Epithelial cell of prostate (primary cell): ENCODE measurements around the gene C17orf100.

ENCODE experiments used
- DNase-seq: peaks from one replicate; pipeline ENCODE4 v3.0.0-alpha.2; 2011; ENCODE audit warnings: low read depth, low spot score
- H3K27ac ChIP-seq: fragments of 450-650 bp; 2 replicates; pipeline ENCODE4 v1.5.1; 2017; ENCODE audit warnings: mild to moderate bottlenecking

C17orf100 gene

DNA sequence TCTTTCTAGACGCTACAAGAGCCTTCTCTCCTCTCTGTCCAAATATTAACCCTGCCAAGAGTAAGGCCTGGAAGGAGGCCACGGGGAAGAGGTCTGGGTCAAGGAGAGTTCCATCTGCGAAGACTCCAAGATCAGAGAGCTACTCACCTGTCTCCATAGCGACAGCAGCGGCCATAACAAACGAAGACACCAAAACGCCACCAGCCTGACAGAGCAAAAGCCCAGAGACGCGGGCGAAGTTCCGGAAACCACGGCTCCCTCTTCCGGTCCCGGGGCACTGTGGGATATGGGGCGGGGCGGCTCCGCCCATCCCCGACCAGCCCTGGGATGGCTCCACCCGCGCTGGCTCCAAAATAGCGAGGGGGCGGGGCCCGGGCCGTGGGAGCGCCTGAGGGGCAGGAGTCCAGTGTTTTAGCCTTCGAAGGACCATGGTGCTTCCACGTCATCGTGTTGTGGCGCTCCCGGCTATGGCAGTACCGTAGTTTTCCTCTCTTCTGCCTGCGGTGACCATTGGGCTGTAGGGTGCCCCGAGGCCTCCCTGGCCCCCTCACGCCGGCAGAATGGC, at the start of gene C17orf100, which contains the start of gene MED31:
TSS of gene C17orf100 (plus strand) at position 409 of the 565 bp plus-strand sequence. CDS start at position 561, 152 bp downstream.
TSS of gene MED31 (minus strand) at position 252 of the 565 bp plus-strand sequence. CDS start at position 175, 77 bp downstream.
- peak within 1 kb of the TSS; percentile 83 for H3K27ac ChIP-seq
- DNase-seq = peak; percentile 53

DNA sequence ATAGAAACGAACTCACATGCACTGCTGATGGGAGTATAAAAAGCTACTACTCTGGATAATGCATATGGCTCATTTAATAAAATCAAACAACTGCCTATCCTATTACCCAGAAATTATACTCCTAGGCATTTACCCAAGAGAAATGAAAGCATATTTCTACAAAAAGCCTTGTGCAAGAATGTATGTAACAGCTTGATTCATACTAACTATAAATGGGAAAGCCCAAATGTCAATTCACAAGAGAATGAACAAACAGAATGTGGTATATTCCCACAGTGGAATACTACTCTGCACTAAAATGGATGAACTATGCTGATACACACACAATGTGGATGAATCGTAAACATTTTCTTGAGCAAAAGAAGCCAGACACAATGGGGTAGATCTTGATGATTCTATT, 49.4 kb upstream of the C17orf100 start:
- DNase-seq = no peak
- no peak overlapping the region for H3K27ac ChIP-seq

DNA sequence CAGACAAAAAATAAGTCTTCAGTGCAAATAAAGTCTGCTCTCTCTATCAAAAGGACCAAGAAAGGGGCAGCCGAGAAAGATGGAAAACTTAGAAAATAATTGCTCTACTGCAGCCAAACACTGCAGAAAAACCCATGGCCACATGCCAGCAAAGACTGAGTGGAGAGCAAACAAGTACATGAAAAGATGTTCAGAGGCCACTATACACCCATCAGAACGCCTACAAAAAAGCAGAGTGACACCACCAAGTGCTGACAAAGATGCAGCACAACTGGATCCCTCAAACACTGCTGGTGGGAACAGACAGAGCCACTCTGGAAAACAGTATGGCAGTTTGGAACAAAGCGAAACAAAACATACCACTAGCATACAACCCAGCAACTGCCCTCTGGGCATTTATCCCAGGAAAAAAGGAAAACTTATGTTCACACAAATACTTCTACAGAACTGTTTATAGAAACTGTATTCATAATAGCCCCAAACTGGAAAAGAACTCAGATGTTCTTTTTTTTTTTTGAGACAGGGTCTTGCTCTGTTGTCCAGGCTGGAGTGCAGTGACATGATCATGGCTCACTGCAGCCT, 47.7 kb upstream of the C17orf100 start:
- H3K27ac ChIP-seq = no peak overlapping the region
- no peak for DNase-seq

- DNase-seq = no peak
- no peak overlapping the region for H3K27ac ChIP-seq
These were observed 46.4 kb upstream of the C17orf100 start for GRCh38 chr17:6605142-6605541.

GRCh38 chr17:6608321-6608720, 43.2 kb upstream of the C17orf100 start:
- peak overlapping the region; percentile 12 for H3K27ac ChIP-seq
- DNase-seq = no peak

- H3K27ac ChIP-seq = no peak overlapping the region
- DNase-seq = no peak
These were observed 41.6 kb upstream of the C17orf100 start for GRCh38 chr17:6610011-6610410.

DNA sequence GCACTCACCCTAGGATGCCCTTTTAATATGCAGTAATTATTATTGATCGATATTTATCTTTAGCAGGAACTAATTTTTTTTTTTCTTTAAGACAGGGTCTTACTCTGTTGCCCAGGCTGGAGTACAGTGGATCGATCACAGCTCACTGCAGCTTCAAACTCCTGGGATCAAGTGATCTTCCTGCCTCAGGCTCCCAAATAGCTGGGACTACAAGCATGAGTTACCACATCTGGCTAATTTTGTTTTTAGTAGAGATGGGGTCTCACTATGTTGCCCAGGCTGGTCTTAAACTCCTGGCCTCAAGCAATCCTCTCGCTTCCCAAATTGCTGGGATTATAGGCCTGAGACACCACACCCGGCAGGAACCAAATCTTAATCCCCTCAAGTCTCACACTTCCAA, 40.3 kb upstream of the C17orf100 start:
- no peak for DNase-seq
- no peak overlapping the region for H3K27ac ChIP-seq

GRCh38 chr17:6623941-6624340, 27.6 kb upstream of the C17orf100 start:
- no peak overlapping the region for H3K27ac ChIP-seq
- DNase-seq = no peak

DNA sequence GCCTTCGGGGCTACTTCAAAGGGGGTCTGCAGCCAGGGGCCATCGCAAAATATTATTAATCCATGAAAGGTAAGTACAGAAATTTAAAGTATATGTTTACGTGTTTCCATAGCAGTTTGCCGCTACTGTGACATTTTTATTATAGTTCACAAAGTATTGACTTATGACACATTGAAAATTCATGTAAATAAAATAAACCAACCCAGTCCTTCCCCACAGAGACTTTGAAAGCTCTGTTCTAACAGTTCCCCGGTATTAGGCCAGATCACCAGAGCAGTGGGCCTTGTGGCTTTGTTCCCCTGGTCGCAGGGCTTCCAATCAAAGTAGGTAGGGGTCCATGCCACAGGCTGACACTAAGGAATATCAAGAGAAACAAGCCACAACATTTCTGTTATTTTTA, 24.9 kb upstream of the C17orf100 start:
- no peak for DNase-seq
- H3K27ac ChIP-seq = no peak overlapping the region

GRCh38 chr17:6627019-6627418, 24.5 kb upstream of the C17orf100 start:
- DNase-seq = no peak
- no peak overlapping the region for H3K27ac ChIP-seq

GRCh38 chr17:6630390-6630789, 21.2 kb upstream of the C17orf100 start:
- no peak overlapping the region for H3K27ac ChIP-seq
- no peak for DNase-seq

DNA sequence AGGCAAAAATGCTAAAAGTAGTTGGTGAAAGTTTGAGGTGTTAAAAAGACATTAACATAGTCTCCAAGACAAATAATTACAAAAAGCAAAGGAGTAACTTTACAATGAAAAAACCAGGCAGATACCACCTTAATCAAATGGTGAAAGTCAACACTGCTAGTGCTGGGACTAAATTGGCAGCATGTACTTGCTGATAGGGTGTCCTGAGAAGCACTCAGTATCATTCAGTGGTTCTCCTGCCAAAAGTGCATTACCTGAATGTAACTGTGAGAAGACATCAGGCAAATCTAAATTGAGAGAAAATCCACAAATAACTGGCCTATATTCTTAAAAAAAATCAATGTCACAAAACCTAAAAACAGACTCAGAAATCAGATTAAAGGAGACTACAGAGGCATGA, 19.0 kb upstream of the C17orf100 start:
- no peak overlapping the region for H3K27ac ChIP-seq
- DNase-seq = no peak

GRCh38 chr17:6633263-6633662, 18.3 kb upstream of the C17orf100 start:
- DNase-seq = no peak
- no peak overlapping the region for H3K27ac ChIP-seq

- no peak overlapping the region for H3K27ac ChIP-seq
- no peak for DNase-seq
These were observed 15.5 kb upstream of the C17orf100 start for GRCh38 chr17:6636105-6636504.

- no peak overlapping the region for H3K27ac ChIP-seq
- no peak for DNase-seq
These were observed 14.7 kb upstream of the C17orf100 start for GRCh38 chr17:6636616-6637457.

DNA sequence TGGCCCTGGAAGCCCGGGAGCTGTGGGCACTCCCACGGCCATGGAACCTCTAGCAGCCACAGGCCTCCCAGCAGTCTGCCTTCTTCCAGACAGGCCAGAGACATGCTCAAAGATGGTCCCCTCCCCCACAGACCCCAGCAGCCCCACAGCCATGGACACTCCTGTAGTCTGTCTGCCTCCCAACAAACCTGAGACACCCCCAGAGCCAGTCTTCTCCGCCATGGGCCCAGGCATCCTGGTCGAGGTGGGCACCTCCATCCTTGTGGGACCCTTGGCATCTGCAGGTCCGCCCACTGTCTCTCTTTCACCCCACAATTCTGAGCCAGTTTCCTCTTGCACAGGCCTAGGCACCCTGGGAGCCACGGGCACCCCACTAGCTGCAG, 14.1 kb upstream of the C17orf100 start:
- no peak for DNase-seq

GRCh38 chr17:6638046-6638908, 13.3 kb upstream of the C17orf100 start:
- DNase-seq = no peak
- no peak overlapping the region for H3K27ac ChIP-seq

More for the DNA sequence above, 14.1 kb upstream of the C17orf100 start:
- H3K27ac ChIP-seq = no peak overlapping the region

DNA sequence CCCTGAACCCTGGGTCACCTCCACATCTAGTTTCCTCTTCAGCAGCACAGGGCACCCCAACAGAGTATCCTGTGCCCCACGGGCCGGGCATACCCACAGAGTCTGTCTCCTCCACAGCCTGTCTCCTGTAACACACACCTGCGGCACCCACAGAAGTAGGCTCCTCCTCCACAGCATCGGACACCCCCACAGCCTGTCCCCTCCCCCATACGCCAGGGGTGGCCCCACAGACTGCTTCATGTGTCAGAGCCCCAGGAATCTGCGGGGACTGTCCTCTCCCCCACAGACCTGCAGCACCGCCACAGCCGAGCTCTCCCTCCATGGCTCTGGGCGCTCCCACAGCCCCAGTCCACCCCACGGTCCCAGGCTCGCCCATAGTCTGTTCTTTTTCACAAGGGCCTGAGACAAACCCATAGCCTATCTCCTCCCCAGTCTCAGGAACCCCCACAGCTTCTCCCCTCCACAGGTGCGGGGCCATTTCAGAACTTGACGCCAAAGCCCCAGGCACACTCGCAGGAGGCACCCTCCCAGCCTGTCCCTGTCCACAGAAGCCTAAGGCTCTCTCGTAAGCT, 12.5 kb upstream of the C17orf100 start:
- peak overlapping the region; percentile 85 for H3K27ac ChIP-seq
- no peak for DNase-seq

- no peak for DNase-seq
- peak overlapping the region; percentile 85 for H3K27ac ChIP-seq
These were observed 11.7 kb upstream of the C17orf100 start for GRCh38 chr17:6639586-6640535.
